Lower leg skin (tissue), 4 donors: Measurements from ENCODE around the gene SUSD4. TPM values are rescaled to one million over a fixed set of nuclear protein-coding genes. Genes with fewer than 3 reads are reported as not detected.

Experiments
- DNase-seq, 2 donors: peaks; one replicate each; pipeline ENCODE4 v3.0.0-alpha.2; 2019; ENCODE audit warnings: low spot score in 2 of 2
- H3K4me3 ChIP-seq: fragments of 200-600 bp; sonication (generic); 2 replicates; pipeline ENCODE4 v1.5.1; 2017; ENCODE audit warnings: mild to moderate bottlenecking, low read depth; ENCODE audit not compliant: poor library complexity, severe bottlenecking
- POLR2A ChIP-seq, 2 donors: fragments of 450-650 bp; IDR thresholded peaks; one replicate each; pipeline ENCODE4 v1.6.1; 2016 to 2017; ENCODE audit warnings: antibody characterized with exemption in 2 of 2, mild to moderate bottlenecking in 1 of 2, moderate library complexity in 1 of 2
- WGBS, 2 donors: methylation state at CpG; one replicate each; pipeline ENCODE4 v1.1.5; 2018; 5-methylcytosine and 5-hydroxymethylcytosine counted together
- intact Hi-C: fragments of 100-400 bp; cut with DNase I; formaldehyde crosslinking; loops from one replicate; pipeline ENCODE4 v1.15.0; 2023; ENCODE audit warnings: low total_unique reads
- total RNA-seq, 4 donors: library from RNA; depleted of rRNA; stranded (reverse); fragments of >200 nt; gene quantifications; one replicate each; pipeline ENCODE4 v1.1.0, GENCODE V29; 2016
- TF ChIP-seq, protein P1 (sequence below), 3 donors: fragments of 450-650 bp; IDR thresholded peaks; one replicate each; pipeline ENCODE4 v1.5.1; 2016; ENCODE audit warnings: antibody characterized with exemption in 3 of 3, mild to moderate bottlenecking in 3 of 3, moderate library complexity in 2 of 3

Gene SUSD4
- total RNA-seq, 4 donors from 2014 or later: 2.7 to 6.8 (median 3.8) TPM

DNA sequence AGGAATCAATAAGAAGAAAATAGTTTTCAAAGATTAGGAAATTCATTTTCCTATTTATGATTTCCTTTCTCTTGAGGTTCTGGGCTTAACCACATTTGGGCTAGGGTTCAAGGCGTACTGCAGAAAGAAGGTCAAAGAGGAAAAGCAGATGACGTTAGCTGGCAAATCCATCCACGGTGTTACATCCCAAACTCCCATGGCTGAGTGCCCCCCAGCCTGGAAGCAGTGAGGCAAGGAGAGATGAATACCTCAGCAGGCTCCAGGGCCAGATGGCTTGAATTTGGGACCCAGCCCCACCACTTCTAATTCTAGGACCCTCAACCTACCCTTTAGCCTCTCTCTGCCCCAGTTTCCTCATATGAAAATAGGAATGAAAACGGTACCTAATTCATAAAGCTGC is 17.7 kb downstream of the SUSD4 start:
- 88 to 92% methylated on average over 4 of the region's 4 CpGs for WGBS, 2 donors
- no peak overlapping the region for H3K4me3 ChIP-seq
- TF ChIP-seq POLR2A (IDR thresholded peaks at IDR 0.05): no peak
- TF ChIP-seq, protein P1, sequence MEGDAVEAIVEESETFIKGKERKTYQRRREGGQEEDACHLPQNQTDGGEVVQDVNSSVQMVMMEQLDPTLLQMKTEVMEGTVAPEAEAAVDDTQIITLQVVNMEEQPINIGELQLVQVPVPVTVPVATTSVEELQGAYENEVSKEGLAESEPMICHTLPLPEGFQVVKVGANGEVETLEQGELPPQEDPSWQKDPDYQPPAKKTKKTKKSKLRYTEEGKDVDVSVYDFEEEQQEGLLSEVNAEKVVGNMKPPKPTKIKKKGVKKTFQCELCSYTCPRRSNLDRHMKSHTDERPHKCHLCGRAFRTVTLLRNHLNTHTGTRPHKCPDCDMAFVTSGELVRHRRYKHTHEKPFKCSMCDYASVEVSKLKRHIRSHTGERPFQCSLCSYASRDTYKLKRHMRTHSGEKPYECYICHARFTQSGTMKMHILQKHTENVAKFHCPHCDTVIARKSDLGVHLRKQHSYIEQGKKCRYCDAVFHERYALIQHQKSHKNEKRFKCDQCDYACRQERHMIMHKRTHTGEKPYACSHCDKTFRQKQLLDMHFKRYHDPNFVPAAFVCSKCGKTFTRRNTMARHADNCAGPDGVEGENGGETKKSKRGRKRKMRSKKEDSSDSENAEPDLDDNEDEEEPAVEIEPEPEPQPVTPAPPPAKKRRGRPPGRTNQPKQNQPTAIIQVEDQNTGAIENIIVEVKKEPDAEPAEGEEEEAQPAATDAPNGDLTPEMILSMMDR (IDR thresholded peaks at IDR 0.05): no peak
- intact Hi-C loops: no loop called here
- peak in 1 of 2 donors; percentile 49 for DNase-seq

DNA sequence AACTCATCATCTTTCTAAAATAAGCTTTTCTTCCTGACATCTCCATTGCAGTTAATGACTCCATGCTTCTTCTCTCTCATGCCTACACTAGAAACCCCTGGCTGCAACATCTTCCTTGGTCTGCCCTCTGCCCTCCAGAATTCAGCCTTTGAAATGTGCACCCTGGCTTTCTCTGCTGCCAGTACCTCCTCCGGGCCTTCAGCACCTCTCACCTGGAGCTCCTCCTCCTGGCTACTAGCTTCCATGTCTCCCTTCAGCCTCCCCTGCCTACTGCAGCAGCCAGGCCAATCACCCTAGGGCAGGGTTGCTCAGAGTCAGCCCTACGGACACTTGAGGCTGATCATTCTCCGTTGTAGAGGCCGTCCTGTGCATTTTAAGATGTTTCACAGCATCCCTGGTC is 18.3 kb downstream of the SUSD4 start:
- H3K4me3 ChIP-seq: no peak overlapping the region
- intact Hi-C loops: no loop called here
- DNase-seq: peak in 1 of 2 donors; percentile 32
- WGBS, 2 donors: 79 to 84% methylated on average over 4 of the region's 4 CpGs
- no peak for TF ChIP-seq POLR2A (IDR thresholded peaks at IDR 0.05)
- TF ChIP-seq, protein P1 (IDR thresholded peaks at IDR 0.05): no peak

DNA sequence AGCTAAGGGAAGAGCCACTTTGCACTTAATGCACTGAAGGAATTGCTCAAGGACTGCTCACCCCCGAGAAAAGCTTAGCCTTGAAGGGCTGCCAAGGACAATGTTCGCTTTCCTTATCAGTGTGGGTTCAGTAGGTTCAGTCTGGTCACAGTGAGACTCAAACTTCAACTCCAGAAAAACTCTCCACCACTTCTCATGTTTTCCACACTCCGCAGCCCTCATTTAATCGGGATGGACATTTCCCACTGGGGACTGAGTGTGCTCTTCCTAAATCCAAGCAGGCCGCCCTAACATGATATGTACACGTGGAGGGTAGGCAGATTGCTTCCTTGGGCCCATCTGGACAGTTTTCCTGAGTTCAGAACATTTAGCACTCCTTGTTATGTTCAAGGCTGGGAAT is 19.5 kb downstream of the SUSD4 start:
- intact Hi-C loops: no loop called here
- TF ChIP-seq, protein P1 (IDR thresholded peaks at IDR 0.05): no peak
- TF ChIP-seq POLR2A (IDR thresholded peaks at IDR 0.05): no peak
- WGBS, 2 donors: 71 to 73% methylated on average over 6 of the region's 6 CpGs
- DNase-seq: peak in 1 of 2 donors; percentile 21
- no peak overlapping the region for H3K4me3 ChIP-seq

DNA sequence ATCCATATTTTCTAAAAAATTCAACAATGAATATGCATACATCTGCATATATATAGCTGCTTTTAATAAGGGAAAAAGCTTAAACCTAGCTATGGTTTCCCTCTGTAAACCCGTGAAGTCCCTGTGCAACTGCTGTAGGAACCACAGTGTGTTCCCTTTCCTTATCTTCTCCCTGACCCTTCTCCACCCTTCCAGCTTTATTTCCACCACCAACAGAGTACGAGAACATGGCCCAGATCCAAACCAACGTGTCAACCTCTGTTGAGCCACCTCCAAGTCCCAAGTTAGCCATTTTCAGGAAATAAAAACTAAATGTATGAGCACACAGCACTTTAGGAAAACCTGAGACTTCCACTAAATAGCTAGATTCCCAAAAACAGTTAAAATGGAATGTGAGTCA is 20.3 kb downstream of the SUSD4 start:
- 33 to 38% methylated on average over 3 of the region's 3 CpGs for WGBS, 2 donors
- H3K4me3 ChIP-seq: no peak overlapping the region
- DNase-seq: peak in 1 of 2 donors; percentile 25
- TF ChIP-seq, protein P1 (IDR thresholded peaks at IDR 0.05): no peak
- no peak for TF ChIP-seq POLR2A (IDR thresholded peaks at IDR 0.05)
- intact Hi-C loops: no loop called here

DNA sequence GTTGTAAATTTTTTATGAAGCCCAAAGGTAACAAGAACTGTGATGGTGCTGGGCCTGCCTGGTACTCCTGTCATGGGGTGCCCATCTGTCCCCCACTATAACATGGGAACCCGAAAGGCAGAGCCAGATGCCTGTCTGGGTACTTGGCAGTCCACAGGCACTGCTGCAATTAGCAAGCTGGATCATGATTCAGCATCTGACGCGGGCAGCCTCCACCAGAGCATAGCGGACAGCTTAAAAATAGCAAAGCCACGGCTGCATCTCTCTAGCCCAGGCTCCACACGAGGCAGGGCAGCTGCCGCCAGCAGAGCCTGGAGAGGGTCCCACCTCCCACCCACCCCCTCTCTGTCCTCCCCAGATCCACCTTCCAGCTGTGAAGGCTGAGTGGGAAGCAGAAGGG is 22.9 kb downstream of the SUSD4 start:
- DNase-seq: peak in 1 of 2 donors; percentile 83
- no peak overlapping the region for H3K4me3 ChIP-seq
- WGBS, 2 donors: 11 to 34% methylated on average over 5 to 7 of the region's 7 CpGs
- intact Hi-C loops: no loop called here
- TF ChIP-seq POLR2A (IDR thresholded peaks at IDR 0.05): no peak
- TF ChIP-seq, protein P1 (IDR thresholded peaks at IDR 0.05): no peak

DNA sequence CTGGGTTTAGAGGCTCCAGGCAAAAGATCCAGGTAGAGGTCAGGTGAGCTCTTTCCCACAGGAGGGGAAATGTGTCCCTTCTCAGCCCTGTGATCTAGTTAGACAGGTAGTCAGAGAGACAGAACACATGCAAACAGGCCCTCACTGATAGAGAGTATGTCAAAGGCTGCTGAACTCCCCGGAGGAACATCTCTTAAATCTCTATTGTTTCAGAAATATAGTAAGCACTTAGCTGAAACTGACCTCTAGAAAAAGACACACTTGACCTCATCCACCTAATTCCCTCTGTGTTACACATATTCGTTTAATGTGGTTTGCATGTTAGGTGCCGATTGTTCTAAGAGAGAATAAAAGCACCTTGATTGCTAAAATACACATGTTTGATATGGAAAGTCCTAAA is 23.3 kb downstream of the SUSD4 start:
- WGBS, 2 donors: 81 to 84% methylated on average over 3 of the region's 3 CpGs
- TF ChIP-seq POLR2A (IDR thresholded peaks at IDR 0.05): no peak
- TF ChIP-seq, protein P1 (IDR thresholded peaks at IDR 0.05): no peak
- no peak for DNase-seq
- intact Hi-C loops: no loop called here
- no peak overlapping the region for H3K4me3 ChIP-seq
